OCI-LY1 (cell line): ENCODE measurements around the gene CHST11.

Experiments used
- H2AFZ ChIP-seq: fragments of 200-600 bp; sonication (generic), shearing (Covaris generic); 2 replicates; pipeline ENCODE4 v1.6.0; 2014; ENCODE audit warnings: antibody characterized with exemption, mild to moderate bottlenecking, low read length
- H3F3A ChIP-seq: fragments of 200-600 bp; sonication (generic), shearing (Covaris generic); 2 replicates; pipeline ENCODE4 v1.6.0; 2014; ENCODE audit warnings: mild to moderate bottlenecking, antibody characterized with exemption, low read length, moderate library complexity; ENCODE audit not compliant: insufficient read depth
- H3K27ac ChIP-seq: fragments of 200-600 bp; sonication (generic); 2 replicates; pipeline ENCODE4 v1.5.1; 2014; ENCODE audit warnings: low read length, mixed run types, mild to moderate bottlenecking, low read depth; ENCODE audit not compliant: poor library complexity, severe bottlenecking
- H3K27me3 ChIP-seq: fragments of 200-600 bp; sonication (generic); 2 replicates; pipeline ENCODE4 v1.6.0; 2014; ENCODE audit warnings: antibody characterized with exemption, mild to moderate bottlenecking, low read length, moderate library complexity; ENCODE audit not compliant: insufficient read depth
- H3K36me3 ChIP-seq: fragments of 200-600 bp; sonication (generic); 2 replicates; pipeline ENCODE4 v1.6.1; 2014; ENCODE audit warnings: mild to moderate bottlenecking, antibody characterized with exemption, low read length, moderate library complexity, mixed read lengths; ENCODE audit not compliant: insufficient read depth
- H3K4me1 ChIP-seq: fragments of 200-600 bp; sonication (generic); 2 replicates; pipeline ENCODE4 v1.5.1; 2014; ENCODE audit warnings: mild to moderate bottlenecking, low read length, moderate library complexity; ENCODE audit not compliant: insufficient read depth, severe bottlenecking
- H3K4me2 ChIP-seq: fragments of 200-600 bp; sonication (generic), shearing (Covaris generic); 2 replicates; pipeline ENCODE4 v1.6.1; 2014; ENCODE audit warnings: low read length
- H3K4me3 ChIP-seq: fragments of 200-600 bp; sonication (generic); 2 replicates; pipeline ENCODE4 v1.5.1; 2014; ENCODE audit warnings: low read length, low read depth, mild to moderate bottlenecking, mixed read lengths; ENCODE audit not compliant: poor library complexity, severe bottlenecking
- H3K79me2 ChIP-seq: fragments of 200-600 bp; shearing (Covaris generic); 2 replicates; pipeline ENCODE4 v1.6.1; 2016; ENCODE audit warnings: mixed run types, low read length, mixed read lengths; ENCODE audit not compliant: insufficient read depth
- H3K9ac ChIP-seq: fragments of 200-600 bp; sonication (generic), shearing (Covaris generic); 2 replicates; pipeline ENCODE4 v1.6.1; 2014; ENCODE audit warnings: mild to moderate bottlenecking, low read length, mixed read lengths
- H3K9me2 ChIP-seq: fragments of 200-600 bp; sonication (generic), shearing (Covaris generic); 2 replicates; pipeline ENCODE4 v1.6.1; 2014; ENCODE audit warnings: low read depth, mild to moderate bottlenecking, low read length, mixed read lengths
- H3K9me3 ChIP-seq: fragments of 200-600 bp; shearing (Covaris generic); 2 replicates; pipeline ENCODE4 v1.6.1; 2014; ENCODE audit warnings: low read length, mixed read lengths
- H4K20me1 ChIP-seq: fragments of 200-600 bp; sonication (generic), shearing (Covaris generic); 2 replicates; pipeline ENCODE4 v1.6.0; 2016; ENCODE audit warnings: mild to moderate bottlenecking, low read length; ENCODE audit not compliant: insufficient read depth
- EZH2 ChIP-seq: fragments of 200-600 bp; sonication (generic), shearing (Covaris generic); IDR thresholded peaks from 2 replicates; pipeline ENCODE4 v1.8.0; 2017; ENCODE audit warnings: borderline replicate concordance, mixed run types, mild to moderate bottlenecking, antibody characterized with exemption, low read length, moderate library complexity, mixed read lengths
- TF ChIP-seq, protein P1 (sequence below): fragments of 200-600 bp; sonication (generic), shearing (Covaris generic); IDR thresholded peaks from 2 replicates; pipeline ENCODE4 v1.5.1; 2017; ENCODE audit warnings: mild to moderate bottlenecking, antibody characterized with exemption, low read length, moderate library complexity, mixed read lengths

Gene CHST11

DNA sequence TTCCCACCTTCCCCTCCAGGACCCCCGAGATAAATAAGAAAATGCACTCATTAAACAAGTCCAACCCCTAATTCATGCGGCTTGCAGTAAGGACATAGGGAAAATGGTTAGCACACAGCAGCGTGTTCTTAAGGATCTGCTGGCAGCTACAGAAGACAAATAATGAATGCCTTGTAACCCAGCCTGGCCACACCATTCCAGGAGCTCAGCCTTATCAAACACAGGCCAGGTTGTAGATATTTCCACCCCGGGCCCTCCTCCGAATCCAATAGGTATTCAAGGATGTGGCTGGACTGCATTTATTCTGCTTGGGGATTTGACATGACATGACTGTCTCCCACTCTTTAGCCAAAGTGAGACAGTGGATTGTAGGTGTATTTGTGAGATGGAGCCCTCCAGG, 256.2 kb downstream of the CHST11 start:
- no peak for TF ChIP-seq EZH2
- TF ChIP-seq, protein P1, sequence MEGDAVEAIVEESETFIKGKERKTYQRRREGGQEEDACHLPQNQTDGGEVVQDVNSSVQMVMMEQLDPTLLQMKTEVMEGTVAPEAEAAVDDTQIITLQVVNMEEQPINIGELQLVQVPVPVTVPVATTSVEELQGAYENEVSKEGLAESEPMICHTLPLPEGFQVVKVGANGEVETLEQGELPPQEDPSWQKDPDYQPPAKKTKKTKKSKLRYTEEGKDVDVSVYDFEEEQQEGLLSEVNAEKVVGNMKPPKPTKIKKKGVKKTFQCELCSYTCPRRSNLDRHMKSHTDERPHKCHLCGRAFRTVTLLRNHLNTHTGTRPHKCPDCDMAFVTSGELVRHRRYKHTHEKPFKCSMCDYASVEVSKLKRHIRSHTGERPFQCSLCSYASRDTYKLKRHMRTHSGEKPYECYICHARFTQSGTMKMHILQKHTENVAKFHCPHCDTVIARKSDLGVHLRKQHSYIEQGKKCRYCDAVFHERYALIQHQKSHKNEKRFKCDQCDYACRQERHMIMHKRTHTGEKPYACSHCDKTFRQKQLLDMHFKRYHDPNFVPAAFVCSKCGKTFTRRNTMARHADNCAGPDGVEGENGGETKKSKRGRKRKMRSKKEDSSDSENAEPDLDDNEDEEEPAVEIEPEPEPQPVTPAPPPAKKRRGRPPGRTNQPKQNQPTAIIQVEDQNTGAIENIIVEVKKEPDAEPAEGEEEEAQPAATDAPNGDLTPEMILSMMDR, result no peak
- no peaks in the 10 kb centered on the region for H3K79me2 ChIP-seq
- H3K9ac ChIP-seq, result no peak overlapping the region
- peaks cover 14% of the 10 kb centered on the region for H3K4me1 ChIP-seq
- no peaks in the 10 kb centered on the region for H4K20me1 ChIP-seq
- no peaks in the 10 kb centered on the region for H3K9me2 ChIP-seq
- no peaks in the 10 kb centered on the region for H3K36me3 ChIP-seq
- no peak overlapping the region for H3K27ac ChIP-seq
- no peak overlapping the region for H3K4me3 ChIP-seq
- H3K9me3 ChIP-seq, result no peaks in the 10 kb centered on the region
- no peaks in the 10 kb centered on the region for H3F3A ChIP-seq
- H2AFZ ChIP-seq, result no peak overlapping the region
- H3K27me3 ChIP-seq, result no peaks in the 10 kb centered on the region
- H3K4me2 ChIP-seq, result no peak overlapping the region

DNA sequence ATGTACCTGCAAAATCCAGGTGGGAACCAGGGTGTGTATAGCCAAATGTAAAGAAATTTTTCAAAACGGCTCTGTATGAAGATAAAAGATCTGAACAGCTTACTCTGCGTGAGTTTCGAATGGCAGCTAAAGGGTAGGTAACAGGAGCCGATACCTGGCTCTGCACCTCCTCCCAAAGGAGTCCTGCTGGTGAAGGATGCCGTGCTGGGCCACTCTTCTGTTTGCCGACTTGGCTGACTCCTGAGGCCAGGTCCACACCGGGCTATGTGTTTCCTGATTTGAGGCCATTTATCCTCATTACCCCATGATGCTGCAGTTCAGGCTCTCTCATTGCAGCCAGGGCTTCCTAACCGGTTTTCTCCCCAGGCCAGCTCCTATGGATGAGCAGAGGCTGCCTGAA, 256.7 kb downstream of the CHST11 start:
- no peaks in the 10 kb centered on the region for H4K20me1 ChIP-seq
- no peaks in the 10 kb centered on the region for H3K79me2 ChIP-seq
- H2AFZ ChIP-seq, result no peak overlapping the region
- H3K9me2 ChIP-seq, result no peaks in the 10 kb centered on the region
- no peaks in the 10 kb centered on the region for H3K36me3 ChIP-seq
- no peak overlapping the region for H3K4me2 ChIP-seq
- H3K27me3 ChIP-seq, result no peaks in the 10 kb centered on the region
- TF ChIP-seq EZH2, result no peak
- TF ChIP-seq, protein P1, result no peak
- H3K4me3 ChIP-seq, result no peak overlapping the region
- peaks cover 18% of the 10 kb centered on the region for H3K4me1 ChIP-seq
- no peaks in the 10 kb centered on the region for H3K9me3 ChIP-seq
- no peaks in the 10 kb centered on the region for H3F3A ChIP-seq
- H3K9ac ChIP-seq, result no peak overlapping the region
- no peak overlapping the region for H3K27ac ChIP-seq

DNA sequence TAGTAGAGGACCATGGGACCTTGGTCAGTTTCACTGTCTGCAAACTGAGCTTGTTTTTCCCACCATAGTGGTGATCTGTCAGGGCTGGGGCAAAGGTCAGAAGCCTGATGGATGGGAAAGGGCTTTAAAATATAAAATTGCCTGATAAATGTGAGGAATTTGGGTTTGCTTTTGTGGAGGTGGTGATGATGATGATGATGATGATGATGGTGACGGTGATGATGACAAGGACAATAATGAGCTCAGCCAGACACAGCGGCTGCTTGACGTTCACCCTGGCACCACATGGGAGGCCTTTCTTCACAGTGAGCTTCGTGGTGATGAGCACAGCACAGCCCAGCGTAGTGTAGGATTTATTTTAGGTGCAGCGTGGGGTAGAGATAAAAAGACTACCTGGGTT, 257.6 kb downstream of the CHST11 start:
- H3K4me3 ChIP-seq, result no peak overlapping the region
- H3K9ac ChIP-seq, result no peak overlapping the region
- H3K36me3 ChIP-seq, result no peaks in the 10 kb centered on the region
- H3K79me2 ChIP-seq, result no peaks in the 10 kb centered on the region
- no peaks in the 10 kb centered on the region for H4K20me1 ChIP-seq
- no peak overlapping the region for H3K4me2 ChIP-seq
- H3K9me3 ChIP-seq, result no peaks in the 10 kb centered on the region
- no peaks in the 10 kb centered on the region for H3K9me2 ChIP-seq
- H3K27ac ChIP-seq, result no peak overlapping the region
- peaks cover 26% of the 10 kb centered on the region for H3K4me1 ChIP-seq
- H2AFZ ChIP-seq, result no peak overlapping the region
- no peaks in the 10 kb centered on the region for H3F3A ChIP-seq
- TF ChIP-seq, protein P1, result no peak
- no peak for TF ChIP-seq EZH2
- no peaks in the 10 kb centered on the region for H3K27me3 ChIP-seq
